ENCODE data around the gene PLTP.

GRCh38 chr20:45944965-45945677 is 33.2 kb upstream of the PLTP start:
- TF ChIP-seq SIN3A (IDR thresholded peaks at IDR 0.05; ENCODE audit: borderline replicate concordance, insufficient read depth, low read depth, low read length) (no peak), POLR2AphosphoS5 (IDR thresholded peaks at IDR 0.05; ENCODE audit: low read depth, low read length) (no peak), TCF7L2 (IDR thresholded peaks at IDR 0.05; ENCODE audit: low read depth, low read length) (no peak), REST (IDR thresholded peaks at IDR 0.05; ENCODE audit: insufficient read depth in 1 of 2, low read depth in 2 of 2, low read length in 1 of 2) (no peak)
- TF ChIP-seq, protein P1, sequence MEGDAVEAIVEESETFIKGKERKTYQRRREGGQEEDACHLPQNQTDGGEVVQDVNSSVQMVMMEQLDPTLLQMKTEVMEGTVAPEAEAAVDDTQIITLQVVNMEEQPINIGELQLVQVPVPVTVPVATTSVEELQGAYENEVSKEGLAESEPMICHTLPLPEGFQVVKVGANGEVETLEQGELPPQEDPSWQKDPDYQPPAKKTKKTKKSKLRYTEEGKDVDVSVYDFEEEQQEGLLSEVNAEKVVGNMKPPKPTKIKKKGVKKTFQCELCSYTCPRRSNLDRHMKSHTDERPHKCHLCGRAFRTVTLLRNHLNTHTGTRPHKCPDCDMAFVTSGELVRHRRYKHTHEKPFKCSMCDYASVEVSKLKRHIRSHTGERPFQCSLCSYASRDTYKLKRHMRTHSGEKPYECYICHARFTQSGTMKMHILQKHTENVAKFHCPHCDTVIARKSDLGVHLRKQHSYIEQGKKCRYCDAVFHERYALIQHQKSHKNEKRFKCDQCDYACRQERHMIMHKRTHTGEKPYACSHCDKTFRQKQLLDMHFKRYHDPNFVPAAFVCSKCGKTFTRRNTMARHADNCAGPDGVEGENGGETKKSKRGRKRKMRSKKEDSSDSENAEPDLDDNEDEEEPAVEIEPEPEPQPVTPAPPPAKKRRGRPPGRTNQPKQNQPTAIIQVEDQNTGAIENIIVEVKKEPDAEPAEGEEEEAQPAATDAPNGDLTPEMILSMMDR (IDR thresholded peaks at IDR 0.05), result no peak

Measured in Panc1 (cell line).